GM12892 (cell line): ENCODE measurements around the gene HSPB1.
"Not testable (repeated sequence)": the region's sequence is repeated elsewhere in the genome, so short reads cannot be mapped to it uniquely, and the experiment has no call there.

ENCODE experiments used
- DNase-seq: peaks from one replicate; pipeline ENCODE4 v3.0.0; 2011; ENCODE audit not compliant: insufficient read length
- FAIRE-seq: peaks from 2 replicates; lab custom pipeline; 2011; peaks lifted over from hg19 to GRCh38; lab: Jason Lieb, UNC
- POLR2A ChIP-seq: IDR thresholded peaks from 2 replicates; pipeline ENCODE4 v1.6.1; 2011; ENCODE audit warnings: low read depth, low read length, control low read depth
- POLR2AphosphoS5 ChIP-seq: IDR thresholded peaks from 2 replicates; pipeline ENCODE4 v1.6.1; 2011; ENCODE audit warnings: low read depth, low read length, control low read depth
- TAF1 ChIP-seq: IDR thresholded peaks from 2 replicates; pipeline ENCODE4 v1.6.1; 2011; ENCODE audit warnings: low read depth, mild to moderate bottlenecking, control low read depth, low read length, borderline replicate concordance

The HSPB1 gene

GRCh38 chr7:76330673-76331072 is 28.2 kb downstream of the HSPB1 start:
- DNase-seq (no peak), FAIRE-seq (no peak)
- TF ChIP-seq POLR2AphosphoS5 (no peak), TAF1 (no peak), POLR2A (no peak)

- DNase-seq (no peak), FAIRE-seq (no peak)
- TF ChIP-seq POLR2A, result no peak
- TF ChIP-seq POLR2AphosphoS5, result no peak
- TF ChIP-seq TAF1, result no peak
These were observed 29.6 kb downstream of the HSPB1 start for GRCh38 chr7:76332078-76332477.

GRCh38 chr7:76333511-76334101 is 31.1 kb downstream of the HSPB1 start:
- DNase-seq (no peak), FAIRE-seq (no peak)
- no peak for TF ChIP-seq POLR2AphosphoS5
- TF ChIP-seq POLR2A, result no peak
- no peak for TF ChIP-seq TAF1

- TF ChIP-seq TAF1 (no peak), POLR2A (no peak)
- no peak for DNase-seq
These were observed 32.0 kb downstream of the HSPB1 start for GRCh38 chr7:76334320-76334967.

GRCh38 chr7:76335417-76335816 is 32.9 kb downstream of the HSPB1 start:
- not testable (repeated sequence) for FAIRE-seq, DNase-seq

More at GRCh38 chr7:76334320-76334967, 32.0 kb downstream of the HSPB1 start:
- FAIRE-seq, result no peak

- TF ChIP-seq TAF1, result no peak
- no peak for TF ChIP-seq POLR2AphosphoS5
- no peak for TF ChIP-seq POLR2A
- no peak for FAIRE-seq
- no peak for DNase-seq
These were observed 33.6 kb downstream of the HSPB1 start for GRCh38 chr7:76336094-76336493.

- peak; percentile 39; the same call in 1 of the 2 replicates for TF ChIP-seq POLR2AphosphoS5
- no peak; the same call in 1 of the 2 replicates for TF ChIP-seq POLR2A
- TF ChIP-seq TAF1, result no peak
- DNase-seq (no peak), FAIRE-seq (no peak)
These were observed 34.7 kb downstream of the HSPB1 start for GRCh38 chr7:76337147-76337546.

- DNase-seq, result no peak
- no peak for FAIRE-seq
- TF ChIP-seq POLR2A (no peak), POLR2AphosphoS5 (no peak), TAF1 (no peak)
These were observed 36.0 kb downstream of the HSPB1 start for GRCh38 chr7:76338298-76339084.

GRCh38 chr7:76340617-76341131 is 38.2 kb downstream of the HSPB1 start:
- DNase-seq (no peak), FAIRE-seq (no peak)
- TF ChIP-seq TAF1 (no peak), POLR2A (no peak), POLR2AphosphoS5 (no peak)

- DNase-seq, result no peak
- no peak for FAIRE-seq
- TF ChIP-seq TAF1 (no peak), POLR2A (no peak), POLR2AphosphoS5 (peak; percentile 55; the same call in 1 of the 2 replicates)
These were observed 39.7 kb downstream of the HSPB1 start for GRCh38 chr7:76342222-76342621.

GRCh38 chr7:76343294-76343930 is 40.9 kb downstream of the HSPB1 start:
- no peak for TF ChIP-seq TAF1
- no peak; the same call in 1 of the 2 replicates for TF ChIP-seq POLR2AphosphoS5
- no peak for TF ChIP-seq POLR2A
- DNase-seq, result no peak
- no peak for FAIRE-seq

GRCh38 chr7:76343931-76344321 is 41.5 kb downstream of the HSPB1 start:
- TF ChIP-seq TAF1 (no peak), POLR2A (no peak)
- FAIRE-seq (no peak), DNase-seq (no peak)

- FAIRE-seq (no peak), DNase-seq (no peak)
- TF ChIP-seq TAF1 (no peak), POLR2A (no peak; the same call in 1 of the 2 replicates), POLR2AphosphoS5 (peak; percentile 37; the same call in 1 of the 2 replicates)
These were observed 43.6 kb downstream of the HSPB1 start for GRCh38 chr7:76346097-76346496.
